Measurements from ENCODE around the gene RTN4RL2. TPM values are rescaled to one million over a fixed set of nuclear protein-coding genes. Genes with fewer than 3 reads are reported as not detected.

The RTN4RL2 gene
- total and polyA plus RNA-seq, 9 of the 15 experiments (the other 6 are each of a cell fraction or from before 2014, with no cell fraction given): 0.06 to 1.9 (median 0.34) TPM; not detected in 4

DNA sequence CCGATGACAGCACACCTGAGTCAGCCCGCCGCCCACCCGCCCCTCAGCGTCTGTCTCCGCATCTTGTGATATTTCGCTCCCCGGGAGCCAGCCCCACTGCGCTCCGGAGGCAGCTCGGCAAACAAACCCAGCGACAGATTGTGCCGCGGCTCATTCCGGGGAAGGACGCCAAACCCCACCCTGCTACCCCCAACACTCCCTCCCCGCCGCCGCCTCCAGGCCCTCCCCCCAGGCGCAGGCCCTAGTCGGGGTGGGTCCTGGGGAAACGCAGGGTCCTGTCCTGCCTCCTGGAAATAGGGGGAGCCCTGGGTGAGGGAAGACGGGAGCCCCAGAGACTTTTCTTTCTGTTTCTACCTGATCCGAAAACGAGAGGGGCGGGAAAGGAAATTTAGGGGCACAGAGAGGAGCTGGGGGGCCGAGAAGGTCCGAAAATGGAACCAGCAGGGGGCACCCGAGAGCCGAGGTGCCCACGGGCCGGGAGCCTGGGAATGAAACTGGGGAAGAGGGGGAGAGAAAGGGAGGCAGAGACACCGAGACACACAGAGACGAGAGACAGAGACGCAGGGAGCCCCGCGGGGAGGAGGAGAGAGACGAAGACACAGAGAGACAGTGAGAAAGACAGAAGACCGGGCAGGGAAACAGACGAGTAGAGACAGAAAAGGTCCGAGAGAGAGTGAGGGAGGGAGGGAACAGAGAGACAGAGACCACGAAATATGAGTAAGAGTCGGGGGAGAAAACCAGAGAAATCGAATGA lies 1.7 kb upstream of the RTN4RL2 start (continued):
- TF ChIP-seq, protein P1, sequence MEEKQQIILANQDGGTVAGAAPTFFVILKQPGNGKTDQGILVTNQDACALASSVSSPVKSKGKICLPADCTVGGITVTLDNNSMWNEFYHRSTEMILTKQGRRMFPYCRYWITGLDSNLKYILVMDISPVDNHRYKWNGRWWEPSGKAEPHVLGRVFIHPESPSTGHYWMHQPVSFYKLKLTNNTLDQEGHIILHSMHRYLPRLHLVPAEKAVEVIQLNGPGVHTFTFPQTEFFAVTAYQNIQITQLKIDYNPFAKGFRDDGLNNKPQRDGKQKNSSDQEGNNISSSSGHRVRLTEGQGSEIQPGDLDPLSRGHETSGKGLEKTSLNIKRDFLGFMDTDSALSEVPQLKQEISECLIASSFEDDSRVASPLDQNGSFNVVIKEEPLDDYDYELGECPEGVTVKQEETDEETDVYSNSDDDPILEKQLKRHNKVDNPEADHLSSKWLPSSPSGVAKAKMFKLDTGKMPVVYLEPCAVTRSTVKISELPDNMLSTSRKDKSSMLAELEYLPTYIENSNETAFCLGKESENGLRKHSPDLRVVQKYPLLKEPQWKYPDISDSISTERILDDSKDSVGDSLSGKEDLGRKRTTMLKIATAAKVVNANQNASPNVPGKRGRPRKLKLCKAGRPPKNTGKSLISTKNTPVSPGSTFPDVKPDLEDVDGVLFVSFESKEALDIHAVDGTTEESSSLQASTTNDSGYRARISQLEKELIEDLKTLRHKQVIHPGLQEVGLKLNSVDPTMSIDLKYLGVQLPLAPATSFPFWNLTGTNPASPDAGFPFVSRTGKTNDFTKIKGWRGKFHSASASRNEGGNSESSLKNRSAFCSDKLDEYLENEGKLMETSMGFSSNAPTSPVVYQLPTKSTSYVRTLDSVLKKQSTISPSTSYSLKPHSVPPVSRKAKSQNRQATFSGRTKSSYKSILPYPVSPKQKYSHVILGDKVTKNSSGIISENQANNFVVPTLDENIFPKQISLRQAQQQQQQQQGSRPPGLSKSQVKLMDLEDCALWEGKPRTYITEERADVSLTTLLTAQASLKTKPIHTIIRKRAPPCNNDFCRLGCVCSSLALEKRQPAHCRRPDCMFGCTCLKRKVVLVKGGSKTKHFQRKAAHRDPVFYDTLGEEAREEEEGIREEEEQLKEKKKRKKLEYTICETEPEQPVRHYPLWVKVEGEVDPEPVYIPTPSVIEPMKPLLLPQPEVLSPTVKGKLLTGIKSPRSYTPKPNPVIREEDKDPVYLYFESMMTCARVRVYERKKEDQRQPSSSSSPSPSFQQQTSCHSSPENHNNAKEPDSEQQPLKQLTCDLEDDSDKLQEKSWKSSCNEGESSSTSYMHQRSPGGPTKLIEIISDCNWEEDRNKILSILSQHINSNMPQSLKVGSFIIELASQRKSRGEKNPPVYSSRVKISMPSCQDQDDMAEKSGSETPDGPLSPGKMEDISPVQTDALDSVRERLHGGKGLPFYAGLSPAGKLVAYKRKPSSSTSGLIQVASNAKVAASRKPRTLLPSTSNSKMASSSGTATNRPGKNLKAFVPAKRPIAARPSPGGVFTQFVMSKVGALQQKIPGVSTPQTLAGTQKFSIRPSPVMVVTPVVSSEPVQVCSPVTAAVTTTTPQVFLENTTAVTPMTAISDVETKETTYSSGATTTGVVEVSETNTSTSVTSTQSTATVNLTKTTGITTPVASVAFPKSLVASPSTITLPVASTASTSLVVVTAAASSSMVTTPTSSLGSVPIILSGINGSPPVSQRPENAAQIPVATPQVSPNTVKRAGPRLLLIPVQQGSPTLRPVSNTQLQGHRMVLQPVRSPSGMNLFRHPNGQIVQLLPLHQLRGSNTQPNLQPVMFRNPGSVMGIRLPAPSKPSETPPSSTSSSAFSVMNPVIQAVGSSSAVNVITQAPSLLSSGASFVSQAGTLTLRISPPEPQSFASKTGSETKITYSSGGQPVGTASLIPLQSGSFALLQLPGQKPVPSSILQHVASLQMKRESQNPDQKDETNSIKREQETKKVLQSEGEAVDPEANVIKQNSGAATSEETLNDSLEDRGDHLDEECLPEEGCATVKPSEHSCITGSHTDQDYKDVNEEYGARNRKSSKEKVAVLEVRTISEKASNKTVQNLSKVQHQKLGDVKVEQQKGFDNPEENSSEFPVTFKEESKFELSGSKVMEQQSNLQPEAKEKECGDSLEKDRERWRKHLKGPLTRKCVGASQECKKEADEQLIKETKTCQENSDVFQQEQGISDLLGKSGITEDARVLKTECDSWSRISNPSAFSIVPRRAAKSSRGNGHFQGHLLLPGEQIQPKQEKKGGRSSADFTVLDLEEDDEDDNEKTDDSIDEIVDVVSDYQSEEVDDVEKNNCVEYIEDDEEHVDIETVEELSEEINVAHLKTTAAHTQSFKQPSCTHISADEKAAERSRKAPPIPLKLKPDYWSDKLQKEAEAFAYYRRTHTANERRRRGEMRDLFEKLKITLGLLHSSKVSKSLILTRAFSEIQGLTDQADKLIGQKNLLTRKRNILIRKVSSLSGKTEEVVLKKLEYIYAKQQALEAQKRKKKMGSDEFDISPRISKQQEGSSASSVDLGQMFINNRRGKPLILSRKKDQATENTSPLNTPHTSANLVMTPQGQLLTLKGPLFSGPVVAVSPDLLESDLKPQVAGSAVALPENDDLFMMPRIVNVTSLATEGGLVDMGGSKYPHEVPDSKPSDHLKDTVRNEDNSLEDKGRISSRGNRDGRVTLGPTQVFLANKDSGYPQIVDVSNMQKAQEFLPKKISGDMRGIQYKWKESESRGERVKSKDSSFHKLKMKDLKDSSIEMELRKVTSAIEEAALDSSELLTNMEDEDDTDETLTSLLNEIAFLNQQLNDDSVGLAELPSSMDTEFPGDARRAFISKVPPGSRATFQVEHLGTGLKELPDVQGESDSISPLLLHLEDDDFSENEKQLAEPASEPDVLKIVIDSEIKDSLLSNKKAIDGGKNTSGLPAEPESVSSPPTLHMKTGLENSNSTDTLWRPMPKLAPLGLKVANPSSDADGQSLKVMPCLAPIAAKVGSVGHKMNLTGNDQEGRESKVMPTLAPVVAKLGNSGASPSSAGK (IDR thresholded peaks at IDR 0.05): no peak
- TF ChIP-seq HNRNPUL1 (IDR thresholded peaks at IDR 0.05; ENCODE audit: low read length) (no peak), TRIM24 (IDR thresholded peaks at IDR 0.05) (0 out of 4 replicates have a peak, but pooled peaks of 1 of the 2 experiments have one; percentile 15), PHB2 (IDR thresholded peaks at IDR 0.05; ENCODE audit: low read depth) (peak; percentile 53; the same call in 1 of the 2 replicates), KLF13 (tag; IDR thresholded peaks at IDR 0.05; ENCODE audit: borderline replicate concordance, low read depth) (no peak), ZEB2 (IDR thresholded peaks at IDR 0.05) (0 out of 2 replicates have a peak, but pooled peaks have one; percentile 30), SRSF3 (IDR thresholded peaks at IDR 0.05; ENCODE audit: insufficient read depth, low read length) (no peak), NFIC (IDR thresholded peaks at IDR 0.05) (peak; percentile 22; the same call in 1 of the 2 replicates), NFYB (IDR thresholded peaks at IDR 0.05; ENCODE audit: extremely low read depth, insufficient read length) (no peak), HDAC1 (IDR thresholded peaks at IDR 0.05) (peak in 1 of 2 experiments; percentile 66; a peak in 1 of 4 replicates)
- TF ChIP-seq, protein P2, sequence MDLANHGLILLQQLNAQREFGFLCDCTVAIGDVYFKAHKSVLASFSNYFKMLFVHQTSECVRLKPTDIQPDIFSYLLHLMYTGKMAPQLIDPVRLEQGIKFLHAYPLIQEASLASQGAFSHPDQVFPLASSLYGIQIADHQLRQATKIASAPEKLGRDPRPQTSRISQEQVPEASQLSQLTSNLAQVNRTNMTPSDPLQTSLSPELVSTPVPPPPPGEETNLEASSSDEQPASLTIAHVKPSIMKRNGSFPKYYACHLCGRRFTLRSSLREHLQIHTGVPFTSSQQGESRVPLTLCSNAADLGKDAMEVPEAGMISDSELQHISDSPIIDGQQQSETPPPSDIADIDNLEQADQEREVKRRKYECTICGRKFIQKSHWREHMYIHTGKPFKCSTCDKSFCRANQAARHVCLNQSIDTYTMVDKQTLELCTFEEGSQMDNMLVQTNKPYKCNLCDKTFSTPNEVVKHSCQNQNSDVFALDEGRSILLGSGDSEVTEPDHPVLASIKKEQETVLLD (IDR thresholded peaks at IDR 0.05): peak; percentile 68; the same call in 1 of the 2 replicates
- TF ChIP-seq, protein P3, sequence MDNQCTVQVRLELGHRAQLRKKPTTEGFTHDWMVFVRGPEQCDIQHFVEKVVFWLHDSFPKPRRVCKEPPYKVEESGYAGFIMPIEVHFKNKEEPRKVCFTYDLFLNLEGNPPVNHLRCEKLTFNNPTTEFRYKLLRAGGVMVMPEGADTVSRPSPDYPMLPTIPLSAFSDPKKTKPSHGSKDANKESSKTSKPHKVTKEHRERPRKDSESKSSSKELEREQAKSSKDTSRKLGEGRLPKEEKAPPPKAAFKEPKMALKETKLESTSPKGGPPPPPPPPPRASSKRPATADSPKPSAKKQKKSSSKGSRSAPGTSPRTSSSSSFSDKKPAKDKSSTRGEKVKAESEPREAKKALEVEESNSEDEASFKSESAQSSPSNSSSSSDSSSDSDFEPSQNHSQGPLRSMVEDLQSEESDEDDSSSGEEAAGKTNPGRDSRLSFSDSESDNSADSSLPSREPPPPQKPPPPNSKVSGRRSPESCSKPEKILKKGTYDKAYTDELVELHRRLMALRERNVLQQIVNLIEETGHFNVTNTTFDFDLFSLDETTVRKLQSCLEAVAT (IDR thresholded peaks at IDR 0.05): peak; percentile 65 to 73; a peak in 2 of 4 replicates
